PC-3 (cell line): Measurements from ENCODE around the gene UPF1. TPM values are rescaled to one million over a fixed set of nuclear protein-coding genes. Genes with fewer than 3 reads are reported as not detected.

Source experiments
- ATAC-seq: fragments of 200-7000 bp; cut with Tn5 transposase; 2 replicates; pipeline ENCODE4 v1.9.1; 2020; ENCODE audit warnings: mild to moderate bottlenecking, moderate library complexity
- BruUV-seq: library from RNA; stranded (reverse); fragments of 400-500 nt; replicated peaks from 2 replicates; lab custom pipeline; 2021; lab: Mats Ljungman, UMichigan
- CTCF ChIA-PET: fragments of 300-600 bp; sonication (Branson Sonifier 250); formaldehyde crosslinking; loops from one replicate; lab custom pipeline; 2022; ENCODE audit warnings: antibody characterized with exemption; lab: Charles Lee
- POLR2A ChIA-PET: fragments of 300-600 bp; sonication (Branson Sonifier 250); formaldehyde crosslinking; loops from one replicate; lab custom pipeline; 2022; ENCODE audit warnings: antibody characterized with exemption; ENCODE audit not compliant: unreplicated experiment; lab: Charles Lee
- DNase-seq: peaks from one replicate; pipeline ENCODE4 v3.0.0-alpha.2; 2015
- H2AFZ ChIP-seq: fragments of 300-600 bp; sonication (generic); 2 replicates; pipeline ENCODE4 v1.6.0; 2016; ENCODE audit warnings: antibody characterized with exemption, low read length
- H3F3A ChIP-seq: fragments of 300-600 bp; sonication (generic); one replicate; pipeline ENCODE4 v1.6.0; 2017; ENCODE audit warnings: antibody characterized with exemption, low read length, control low read depth, mild to moderate bottlenecking; ENCODE audit not compliant: unreplicated experiment
- H3K27ac ChIP-seq: fragments of 300-600 bp; sonication (generic); 2 replicates; pipeline ENCODE4 v1.5.1; 2016; ENCODE audit warnings: mild to moderate bottlenecking, low read length
- H3K27me3 ChIP-seq: fragments of 300-600 bp; sonication (generic); 2 replicates; pipeline ENCODE4 v1.6.1; 2016; ENCODE audit warnings: low read length, mixed read lengths
- H3K36me3 ChIP-seq: fragments of 300-600 bp; sonication (generic); 2 replicates; pipeline ENCODE4 v1.6.1; 2016; ENCODE audit warnings: low read depth, mixed run types, low read length, mixed read lengths
- H3K4me1 ChIP-seq: fragments of 300-600 bp; sonication (generic); 2 replicates; pipeline ENCODE4 v1.5.1; 2016; ENCODE audit warnings: low read length; ENCODE audit not compliant: insufficient read depth
- H3K4me2 ChIP-seq: fragments of 300-600 bp; sonication (generic); 2 replicates; pipeline ENCODE4 v1.6.0; 2016; ENCODE audit warnings: low read length
- H3K4me3 ChIP-seq: fragments of 300-600 bp; sonication (generic); 2 replicates; pipeline ENCODE4 v1.5.1; 2016; ENCODE audit warnings: mild to moderate bottlenecking, low read length, mixed read lengths
- H3K79me2 ChIP-seq: fragments of 300-600 bp; sonication (generic); 2 replicates; pipeline ENCODE4 v1.6.1; 2017; ENCODE audit warnings: low read length, mixed read lengths
- H3K9ac ChIP-seq: fragments of 300-600 bp; sonication (generic); 2 replicates; pipeline ENCODE4 v1.6.0; 2016; ENCODE audit warnings: mild to moderate bottlenecking, low read length
- H3K9me2 ChIP-seq: fragments of 300-600 bp; sonication (generic); replicated peaks from 2 replicates; pipeline ENCODE4 v1.6.1; 2016; ENCODE audit warnings: mixed run types, low read length, mixed read lengths
- H3K9me3 ChIP-seq: fragments of 300-600 bp; sonication (generic); 2 replicates; pipeline ENCODE4 v1.6.1; 2016; ENCODE audit warnings: low read length, mixed read lengths
- H4K20me1 ChIP-seq: fragments of 300-600 bp; sonication (generic); 2 replicates; pipeline ENCODE4 v1.6.1; 2016; ENCODE audit warnings: low read length, mixed read lengths
- EZH2 ChIP-seq: fragments of 300-600 bp; sonication (generic); IDR thresholded peaks from one replicate; pipeline ENCODE4 v1.6.1; 2017; ENCODE audit warnings: antibody characterized with exemption, mild to moderate bottlenecking, low read length; ENCODE audit not compliant: unreplicated experiment
- EZH2phosphoT487 ChIP-seq: fragments of 300-600 bp; sonication (generic); IDR thresholded peaks from 2 replicates; pipeline ENCODE4 v1.6.1; 2018; ENCODE audit warnings: mild to moderate bottlenecking, antibody characterized with exemption, low read length, borderline replicate concordance
- intact Hi-C: fragments of 100-400 bp; cut with micrococcal nuclease; formaldehyde crosslinking; loops from 2 replicates; pipeline ENCODE4 v1.9.0; 2023
- total RNA-seq: library from RNA; depleted of rRNA; stranded (reverse); fragments of >200 nt; gene quantifications from 2 replicates; pipeline ENCODE4 v1.2.3, GENCODE V29; 2014
- TF ChIP-seq, protein P1 (sequence below): fragments of 300-600 bp; sonication (generic); conservative IDR thresholded peaks from 2 replicates; pipeline ENCODE4 v1.5.1; 2017; ENCODE audit warnings: antibody characterized with exemption, low read depth, mild to moderate bottlenecking, low read length

Gene UPF1
- total RNA-seq, 1 experiment from 2014 or later = 97.1 TPM

DNA sequence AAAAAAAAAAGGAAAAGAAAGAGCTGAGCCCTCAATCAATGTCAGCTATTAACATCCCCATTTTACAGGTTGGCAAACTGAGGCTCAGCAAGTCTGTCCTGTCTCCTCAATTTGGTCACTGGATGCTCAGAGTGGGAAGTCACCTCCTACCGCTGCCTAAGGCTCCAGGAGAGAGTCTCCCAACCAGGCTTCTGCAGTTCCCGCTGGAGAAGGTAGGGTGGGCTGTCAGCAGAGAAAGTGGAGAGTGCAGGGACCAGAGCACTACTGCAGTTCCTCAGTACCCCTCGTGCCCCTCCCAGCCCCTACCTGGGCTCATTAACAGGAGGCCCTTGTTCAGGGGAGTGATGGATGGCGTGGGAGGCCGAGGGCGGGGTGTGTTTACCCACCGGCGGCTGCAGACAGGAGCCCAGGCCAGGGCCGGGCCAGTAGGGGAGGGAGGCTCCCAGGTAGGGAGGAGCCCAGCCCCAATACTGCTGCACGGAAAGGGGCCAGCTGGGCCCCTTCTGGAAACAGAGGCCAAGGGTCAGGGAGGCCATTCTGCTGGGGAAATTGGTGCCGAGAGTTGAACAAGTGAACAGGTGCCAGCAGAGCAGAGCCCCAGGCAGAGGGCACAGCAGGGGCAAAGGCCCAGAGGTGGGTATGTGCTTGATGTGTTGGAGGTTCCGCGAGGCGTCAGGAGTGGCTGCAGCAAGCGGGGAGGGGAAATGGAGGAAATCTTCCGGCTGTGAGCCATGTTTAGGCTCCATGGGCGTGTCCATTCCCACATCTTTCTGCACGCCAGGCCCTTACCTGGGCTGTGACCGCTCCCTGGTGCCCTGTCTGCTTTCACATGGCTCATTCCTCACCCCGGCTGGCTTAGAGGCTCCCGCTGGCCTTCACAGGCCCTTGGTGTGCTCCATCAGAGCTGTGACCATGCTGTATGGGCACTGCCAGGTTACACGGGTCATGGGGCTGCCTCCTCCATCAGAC is 33.1 kb upstream of the UPF1 start:
- H3F3A ChIP-seq = no peaks in the 10 kb centered on the region
- H3K36me3 ChIP-seq = no peaks in the 10 kb centered on the region
- TF ChIP-seq EZH2 = no peak
- TF ChIP-seq, protein P1, sequence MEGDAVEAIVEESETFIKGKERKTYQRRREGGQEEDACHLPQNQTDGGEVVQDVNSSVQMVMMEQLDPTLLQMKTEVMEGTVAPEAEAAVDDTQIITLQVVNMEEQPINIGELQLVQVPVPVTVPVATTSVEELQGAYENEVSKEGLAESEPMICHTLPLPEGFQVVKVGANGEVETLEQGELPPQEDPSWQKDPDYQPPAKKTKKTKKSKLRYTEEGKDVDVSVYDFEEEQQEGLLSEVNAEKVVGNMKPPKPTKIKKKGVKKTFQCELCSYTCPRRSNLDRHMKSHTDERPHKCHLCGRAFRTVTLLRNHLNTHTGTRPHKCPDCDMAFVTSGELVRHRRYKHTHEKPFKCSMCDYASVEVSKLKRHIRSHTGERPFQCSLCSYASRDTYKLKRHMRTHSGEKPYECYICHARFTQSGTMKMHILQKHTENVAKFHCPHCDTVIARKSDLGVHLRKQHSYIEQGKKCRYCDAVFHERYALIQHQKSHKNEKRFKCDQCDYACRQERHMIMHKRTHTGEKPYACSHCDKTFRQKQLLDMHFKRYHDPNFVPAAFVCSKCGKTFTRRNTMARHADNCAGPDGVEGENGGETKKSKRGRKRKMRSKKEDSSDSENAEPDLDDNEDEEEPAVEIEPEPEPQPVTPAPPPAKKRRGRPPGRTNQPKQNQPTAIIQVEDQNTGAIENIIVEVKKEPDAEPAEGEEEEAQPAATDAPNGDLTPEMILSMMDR = no peak; the same call in 1 of the 2 replicates
- no peak for TF ChIP-seq EZH2phosphoT487
- intact Hi-C loops = no loop called here
- H3K9me3 ChIP-seq = no peaks in the 10 kb centered on the region
- DNase-seq (no peak), ATAC-seq (peak; percentile 33)
- no peaks in the 10 kb centered on the region for H4K20me1 ChIP-seq
- no TSS peak for BruUV-seq
- no peaks in the 10 kb centered on the region for H3K4me1 ChIP-seq
- no peak overlapping the region for H3K9ac ChIP-seq
- H3K27ac ChIP-seq = no peak overlapping the region
- no peak overlapping the region for H3K4me2 ChIP-seq
- H3K4me3 ChIP-seq = no peak overlapping the region
- no peak overlapping the region for H2AFZ ChIP-seq
- no peaks in the 10 kb centered on the region for H3K9me2 ChIP-seq
- ChIA-PET POLR2A (interaction anchor here (0.6 kb wide), 1 partner anchor 35 kb away, joined by 7 read pairs; no protein-coding TSS in a partner anchor), CTCF (interaction anchor here (0.6 kb wide), 1 partner anchor 49 kb away, joined by 7 read pairs; no protein-coding TSS in a partner anchor)
- H3K79me2 ChIP-seq = no peaks in the 10 kb centered on the region
- no peaks in the 10 kb centered on the region for H3K27me3 ChIP-seq

DNA sequence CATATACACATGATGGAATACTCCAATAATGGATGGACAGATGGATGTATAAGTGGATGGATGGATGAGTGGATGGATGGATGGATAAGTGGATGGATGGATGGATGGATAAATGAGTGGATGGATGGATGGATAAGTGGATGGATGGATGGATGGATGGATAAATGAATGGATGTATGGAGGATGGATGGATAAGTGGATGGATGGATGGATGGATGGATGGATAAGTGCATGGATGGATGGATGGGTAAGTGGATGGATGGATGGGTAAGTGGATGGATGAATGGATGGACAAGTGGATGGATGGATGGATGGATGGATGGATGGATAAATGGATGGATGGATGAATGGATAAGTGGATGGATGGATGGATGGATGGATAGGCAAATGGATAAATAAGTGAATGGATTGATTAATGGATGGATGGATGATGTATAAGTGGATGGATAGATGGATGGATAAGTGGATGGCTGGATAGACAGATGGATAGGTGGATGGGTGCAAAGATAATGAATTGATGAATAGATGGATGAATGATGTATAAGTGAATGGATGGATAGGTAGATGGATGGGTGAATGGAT is 32.3 kb upstream of the UPF1 start:
- H3K27me3 ChIP-seq = no peaks in the 10 kb centered on the region
- no peaks in the 10 kb centered on the region for H3K9me3 ChIP-seq
- no peak overlapping the region for H3K9ac ChIP-seq
- ChIA-PET CTCF (no interaction called here), POLR2A (no interaction called here)
- H3K9me2 ChIP-seq = no peaks in the 10 kb centered on the region
- no peaks in the 10 kb centered on the region for H3F3A ChIP-seq
- no peak overlapping the region for H3K4me3 ChIP-seq
- intact Hi-C loops = no loop called here
- H3K79me2 ChIP-seq = no peaks in the 10 kb centered on the region
- ATAC-seq = no peak
- DNase-seq = no peak
- no TSS peak for BruUV-seq
- no peaks in the 10 kb centered on the region for H3K36me3 ChIP-seq
- no peak overlapping the region for H3K4me2 ChIP-seq
- H2AFZ ChIP-seq = no peak overlapping the region
- no peaks in the 10 kb centered on the region for H3K4me1 ChIP-seq
- H3K27ac ChIP-seq = no peak overlapping the region
- TF ChIP-seq, protein P1 = no peak
- TF ChIP-seq EZH2 (no peak), EZH2phosphoT487 (no peak)
- H4K20me1 ChIP-seq = no peaks in the 10 kb centered on the region
